SK-N-SH (cell line): ENCODE data around the gene UBTD1.

Experiments used
- EZH2phosphoT487 ChIP-seq: fragments of 200-600 bp; sonication (generic); IDR thresholded peaks from 2 replicates; pipeline ENCODE4 v1.6.1; 2017; ENCODE audit warnings: low read depth, mixed run types, mild to moderate bottlenecking, antibody characterized with exemption, moderate library complexity, borderline replicate concordance
- GATA2 ChIP-seq: sonication (generic); formaldehyde crosslinking; IDR thresholded peaks from 2 replicates; pipeline ENCODE4 v1.5.0; 2020; ENCODE audit warnings: mild to moderate bottlenecking, missing genetic modification reagents
- NRF1 ChIP-seq: IDR thresholded peaks from 2 replicates; pipeline ENCODE4 v1.6.1; 2012; ENCODE audit warnings: low read depth, mild to moderate bottlenecking, low read length
- POLR2AphosphoS5 ChIP-seq: IDR thresholded peaks from 2 replicates; pipeline ENCODE4 v1.6.1; 2012; ENCODE audit warnings: low read depth, low read length
- RAD21 ChIP-seq: IDR thresholded peaks from 2 replicates; pipeline ENCODE4 v1.6.1; 2012; ENCODE audit warnings: mild to moderate bottlenecking, low read length
- SMC3 ChIP-seq: IDR thresholded peaks from 2 replicates; pipeline ENCODE4 v1.6.1; 2012; ENCODE audit warnings: low read depth, low read length, improper control_type of control experiment
- TF ChIP-seq, protein P1 (sequence below): fragments of 200-600 bp; sonication (generic); IDR thresholded peaks from 2 replicates; pipeline ENCODE4 v1.6.1; 2017; ENCODE audit warnings: antibody characterized with exemption, mild to moderate bottlenecking, moderate library complexity
- TF ChIP-seq, protein P2 (sequence below): IDR thresholded peaks from 2 replicates; pipeline ENCODE4 v1.6.1; 2012; ENCODE audit warnings: mild to moderate bottlenecking, low read depth, low read length, moderate library complexity
- TF ChIP-seq, protein P3 (sequence below): IDR thresholded peaks from 2 replicates; pipeline ENCODE4 v1.4.0; 2012; ENCODE audit warnings: low read depth, borderline replicate concordance

DNA sequence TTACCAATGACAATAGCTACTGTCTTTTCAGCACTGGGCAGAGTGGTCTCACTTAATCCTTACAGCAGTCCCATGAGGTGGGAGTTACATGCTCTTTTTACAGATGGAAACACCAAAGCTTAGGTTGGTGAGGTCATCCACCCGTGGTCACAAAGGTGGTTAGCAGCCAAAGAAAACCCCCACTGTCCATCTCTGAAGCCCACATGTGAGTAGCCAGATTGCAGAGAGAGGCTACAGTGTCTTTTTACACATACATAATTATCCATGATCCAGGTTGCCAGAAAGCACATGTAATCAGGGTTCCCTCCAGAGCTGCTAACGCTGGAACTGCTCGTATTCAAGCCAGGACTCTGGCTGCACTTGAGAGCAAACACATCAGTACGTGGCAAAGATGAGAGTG lies 49.2 kb downstream of the UBTD1 start:
- TF ChIP-seq POLR2AphosphoS5: no peak
- TF ChIP-seq, protein P1, sequence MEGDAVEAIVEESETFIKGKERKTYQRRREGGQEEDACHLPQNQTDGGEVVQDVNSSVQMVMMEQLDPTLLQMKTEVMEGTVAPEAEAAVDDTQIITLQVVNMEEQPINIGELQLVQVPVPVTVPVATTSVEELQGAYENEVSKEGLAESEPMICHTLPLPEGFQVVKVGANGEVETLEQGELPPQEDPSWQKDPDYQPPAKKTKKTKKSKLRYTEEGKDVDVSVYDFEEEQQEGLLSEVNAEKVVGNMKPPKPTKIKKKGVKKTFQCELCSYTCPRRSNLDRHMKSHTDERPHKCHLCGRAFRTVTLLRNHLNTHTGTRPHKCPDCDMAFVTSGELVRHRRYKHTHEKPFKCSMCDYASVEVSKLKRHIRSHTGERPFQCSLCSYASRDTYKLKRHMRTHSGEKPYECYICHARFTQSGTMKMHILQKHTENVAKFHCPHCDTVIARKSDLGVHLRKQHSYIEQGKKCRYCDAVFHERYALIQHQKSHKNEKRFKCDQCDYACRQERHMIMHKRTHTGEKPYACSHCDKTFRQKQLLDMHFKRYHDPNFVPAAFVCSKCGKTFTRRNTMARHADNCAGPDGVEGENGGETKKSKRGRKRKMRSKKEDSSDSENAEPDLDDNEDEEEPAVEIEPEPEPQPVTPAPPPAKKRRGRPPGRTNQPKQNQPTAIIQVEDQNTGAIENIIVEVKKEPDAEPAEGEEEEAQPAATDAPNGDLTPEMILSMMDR: no peak
- no peak for TF ChIP-seq NRF1
- no peak for TF ChIP-seq RAD21
- no peak for TF ChIP-seq SMC3
- TF ChIP-seq, protein P2, sequence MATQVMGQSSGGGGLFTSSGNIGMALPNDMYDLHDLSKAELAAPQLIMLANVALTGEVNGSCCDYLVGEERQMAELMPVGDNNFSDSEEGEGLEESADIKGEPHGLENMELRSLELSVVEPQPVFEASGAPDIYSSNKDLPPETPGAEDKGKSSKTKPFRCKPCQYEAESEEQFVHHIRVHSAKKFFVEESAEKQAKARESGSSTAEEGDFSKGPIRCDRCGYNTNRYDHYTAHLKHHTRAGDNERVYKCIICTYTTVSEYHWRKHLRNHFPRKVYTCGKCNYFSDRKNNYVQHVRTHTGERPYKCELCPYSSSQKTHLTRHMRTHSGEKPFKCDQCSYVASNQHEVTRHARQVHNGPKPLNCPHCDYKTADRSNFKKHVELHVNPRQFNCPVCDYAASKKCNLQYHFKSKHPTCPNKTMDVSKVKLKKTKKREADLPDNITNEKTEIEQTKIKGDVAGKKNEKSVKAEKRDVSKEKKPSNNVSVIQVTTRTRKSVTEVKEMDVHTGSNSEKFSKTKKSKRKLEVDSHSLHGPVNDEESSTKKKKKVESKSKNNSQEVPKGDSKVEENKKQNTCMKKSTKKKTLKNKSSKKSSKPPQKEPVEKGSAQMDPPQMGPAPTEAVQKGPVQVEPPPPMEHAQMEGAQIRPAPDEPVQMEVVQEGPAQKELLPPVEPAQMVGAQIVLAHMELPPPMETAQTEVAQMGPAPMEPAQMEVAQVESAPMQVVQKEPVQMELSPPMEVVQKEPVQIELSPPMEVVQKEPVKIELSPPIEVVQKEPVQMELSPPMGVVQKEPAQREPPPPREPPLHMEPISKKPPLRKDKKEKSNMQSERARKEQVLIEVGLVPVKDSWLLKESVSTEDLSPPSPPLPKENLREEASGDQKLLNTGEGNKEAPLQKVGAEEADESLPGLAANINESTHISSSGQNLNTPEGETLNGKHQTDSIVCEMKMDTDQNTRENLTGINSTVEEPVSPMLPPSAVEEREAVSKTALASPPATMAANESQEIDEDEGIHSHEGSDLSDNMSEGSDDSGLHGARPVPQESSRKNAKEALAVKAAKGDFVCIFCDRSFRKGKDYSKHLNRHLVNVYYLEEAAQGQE: no peak
- TF ChIP-seq, protein P3, sequence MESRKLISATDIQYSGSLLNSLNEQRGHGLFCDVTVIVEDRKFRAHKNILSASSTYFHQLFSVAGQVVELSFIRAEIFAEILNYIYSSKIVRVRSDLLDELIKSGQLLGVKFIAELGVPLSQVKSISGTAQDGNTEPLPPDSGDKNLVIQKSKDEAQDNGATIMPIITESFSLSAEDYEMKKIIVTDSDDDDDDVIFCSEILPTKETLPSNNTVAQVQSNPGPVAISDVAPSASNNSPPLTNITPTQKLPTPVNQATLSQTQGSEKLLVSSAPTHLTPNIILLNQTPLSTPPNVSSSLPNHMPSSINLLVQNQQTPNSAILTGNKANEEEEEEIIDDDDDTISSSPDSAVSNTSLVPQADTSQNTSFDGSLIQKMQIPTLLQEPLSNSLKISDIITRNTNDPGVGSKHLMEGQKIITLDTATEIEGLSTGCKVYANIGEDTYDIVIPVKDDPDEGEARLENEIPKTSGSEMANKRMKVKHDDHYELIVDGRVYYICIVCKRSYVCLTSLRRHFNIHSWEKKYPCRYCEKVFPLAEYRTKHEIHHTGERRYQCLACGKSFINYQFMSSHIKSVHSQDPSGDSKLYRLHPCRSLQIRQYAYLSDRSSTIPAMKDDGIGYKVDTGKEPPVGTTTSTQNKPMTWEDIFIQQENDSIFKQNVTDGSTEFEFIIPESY: no peak
- no peak for TF ChIP-seq EZH2phosphoT487
- no peak for TF ChIP-seq GATA2
